Loucy (cell line): ENCODE data around the gene WASF2.

Experiments used
- H2AFZ ChIP-seq: fragments of 200-600 bp; sonication (generic); 2 replicates; pipeline ENCODE4 v1.6.0; 2016; ENCODE audit warnings: antibody characterized with exemption, mild to moderate bottlenecking, low read length, moderate library complexity
- H3F3A ChIP-seq: fragments of 200-600 bp; 2 replicates; pipeline ENCODE4 v1.6.0; 2016; ENCODE audit warnings: antibody characterized with exemption, low read depth, mild to moderate bottlenecking
- H3K27me3 ChIP-seq: fragments of 200-600 bp; sonication (generic); 2 replicates; pipeline ENCODE4 v1.6.1; 2014; ENCODE audit warnings: low read length, mild to moderate bottlenecking; ENCODE audit not compliant: insufficient read depth, poor library complexity, severe bottlenecking
- H3K36me3 ChIP-seq: fragments of 200-600 bp; sonication (generic); 2 replicates; pipeline ENCODE4 v1.6.1; 2016; ENCODE audit warnings: low read length; ENCODE audit not compliant: insufficient read depth
- H3K4me1 ChIP-seq: fragments of 200-600 bp; sonication (generic); 2 replicates; pipeline ENCODE4 v1.5.1; 2014; ENCODE audit warnings: low read length, mild to moderate bottlenecking; ENCODE audit not compliant: insufficient read depth, poor library complexity, severe bottlenecking
- H3K4me2 ChIP-seq: fragments of 200-600 bp; sonication (generic); 2 replicates; pipeline ENCODE4 v1.6.0; 2014; ENCODE audit warnings: antibody characterized with exemption, low read length, low read depth, mild to moderate bottlenecking; ENCODE audit not compliant: poor library complexity, severe bottlenecking
- H3K4me3 ChIP-seq: fragments of 200-600 bp; sonication (generic); 2 replicates; pipeline ENCODE4 v1.5.1; 2014; ENCODE audit warnings: low read length, mild to moderate bottlenecking, mixed read lengths; ENCODE audit not compliant: poor library complexity, severe bottlenecking
- H3K79me2 ChIP-seq: fragments of 200-600 bp; sonication (generic); 2 replicates; pipeline ENCODE4 v1.6.1; 2014; ENCODE audit warnings: low read length; ENCODE audit not compliant: insufficient read depth
- H3K9ac ChIP-seq: fragments of 200-600 bp; sonication (generic); 2 replicates; pipeline ENCODE4 v1.6.0; 2014; ENCODE audit warnings: mild to moderate bottlenecking, low read depth, low read length, moderate library complexity; ENCODE audit not compliant: poor library complexity, severe bottlenecking
- H3K9me2 ChIP-seq: fragments of 200-600 bp; sonication (generic); replicated peaks from 2 replicates; pipeline ENCODE4 v1.6.1; 2016; ENCODE audit warnings: low read depth, low read length, mixed read lengths
- H3K9me3 ChIP-seq: fragments of 200-600 bp; sonication (generic); 2 replicates; pipeline ENCODE4 v1.6.1; 2014; ENCODE audit warnings: mild to moderate bottlenecking, antibody characterized with exemption, low read length, low read depth; ENCODE audit not compliant: insufficient read depth
- H4K20me1 ChIP-seq: fragments of 200-600 bp; sonication (generic); 2 replicates; pipeline ENCODE4 v1.6.0; 2014; ENCODE audit warnings: antibody characterized with exemption, low read length, mild to moderate bottlenecking; ENCODE audit not compliant: insufficient read depth, poor library complexity, severe bottlenecking
- EZH2phosphoT487 ChIP-seq: fragments of 200-600 bp; IDR thresholded peaks from 2 replicates; pipeline ENCODE4 v1.6.1; 2018; ENCODE audit warnings: antibody characterized with exemption, mild to moderate bottlenecking, moderate library complexity, borderline replicate concordance
- TF ChIP-seq, protein P1 (sequence below): fragments of 200-600 bp; sonication (generic); conservative IDR thresholded peaks from 2 replicates; pipeline ENCODE4 v1.5.1; 2014; ENCODE audit warnings: mild to moderate bottlenecking, antibody characterized with exemption, low read length

The WASF2 gene

DNA sequence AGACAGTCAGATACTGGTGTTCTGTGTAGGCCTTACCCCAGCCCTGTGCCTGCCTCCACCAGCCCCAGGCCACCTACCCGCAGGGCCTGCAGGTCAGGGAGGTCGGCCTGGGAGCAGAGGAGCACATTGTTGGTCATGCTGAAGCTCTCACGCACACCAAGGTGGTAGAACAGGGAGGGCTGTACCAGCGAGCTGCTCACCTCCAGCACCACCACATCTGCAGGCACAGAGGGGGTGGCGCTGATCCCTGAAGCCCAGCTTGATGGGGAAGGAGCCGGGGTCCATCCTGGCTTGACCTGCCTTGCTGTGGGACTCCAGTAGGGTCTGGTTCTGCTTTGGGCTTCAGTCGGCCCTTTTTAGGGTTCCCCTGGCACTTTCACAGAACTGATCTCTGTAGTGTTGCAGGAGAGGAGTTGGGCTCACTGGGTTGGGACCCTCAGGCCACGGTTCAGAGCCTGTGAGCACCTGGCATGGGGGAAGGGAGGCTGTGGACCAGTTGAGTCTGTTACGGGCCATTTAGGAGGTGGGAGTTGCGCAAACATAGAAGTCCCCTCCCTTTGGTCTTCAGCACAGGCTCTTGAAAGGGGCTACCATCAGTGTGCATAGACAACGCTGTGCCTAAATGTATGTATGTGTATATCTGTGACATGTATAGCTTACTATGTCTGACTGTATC, 125.1 kb downstream of the WASF2 start:
- Histone ChIP-seq H3K27me3 (no peaks in the 10 kb centered on the region), H3F3A (no peaks in the 10 kb centered on the region), H3K4me3 (peak overlapping the region; percentile 83), H3K36me3 (no peaks in the 10 kb centered on the region), H3K9me2 (no peaks in the 10 kb centered on the region), H3K9ac (peak overlapping the region; percentile 72), H4K20me1 (no peaks in the 10 kb centered on the region), H3K4me2 (peak overlapping the region; percentile 88), H3K9me3 (no peaks in the 10 kb centered on the region), H3K4me1 (peaks cover 26% of the 10 kb centered on the region), H3K79me2 (no peaks in the 10 kb centered on the region), H2AFZ (peak overlapping the region; percentile 18; the same call in 1 of the 2 replicates)
- no peak for TF ChIP-seq EZH2phosphoT487
- TF ChIP-seq, protein P1, sequence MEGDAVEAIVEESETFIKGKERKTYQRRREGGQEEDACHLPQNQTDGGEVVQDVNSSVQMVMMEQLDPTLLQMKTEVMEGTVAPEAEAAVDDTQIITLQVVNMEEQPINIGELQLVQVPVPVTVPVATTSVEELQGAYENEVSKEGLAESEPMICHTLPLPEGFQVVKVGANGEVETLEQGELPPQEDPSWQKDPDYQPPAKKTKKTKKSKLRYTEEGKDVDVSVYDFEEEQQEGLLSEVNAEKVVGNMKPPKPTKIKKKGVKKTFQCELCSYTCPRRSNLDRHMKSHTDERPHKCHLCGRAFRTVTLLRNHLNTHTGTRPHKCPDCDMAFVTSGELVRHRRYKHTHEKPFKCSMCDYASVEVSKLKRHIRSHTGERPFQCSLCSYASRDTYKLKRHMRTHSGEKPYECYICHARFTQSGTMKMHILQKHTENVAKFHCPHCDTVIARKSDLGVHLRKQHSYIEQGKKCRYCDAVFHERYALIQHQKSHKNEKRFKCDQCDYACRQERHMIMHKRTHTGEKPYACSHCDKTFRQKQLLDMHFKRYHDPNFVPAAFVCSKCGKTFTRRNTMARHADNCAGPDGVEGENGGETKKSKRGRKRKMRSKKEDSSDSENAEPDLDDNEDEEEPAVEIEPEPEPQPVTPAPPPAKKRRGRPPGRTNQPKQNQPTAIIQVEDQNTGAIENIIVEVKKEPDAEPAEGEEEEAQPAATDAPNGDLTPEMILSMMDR, result no peak

DNA sequence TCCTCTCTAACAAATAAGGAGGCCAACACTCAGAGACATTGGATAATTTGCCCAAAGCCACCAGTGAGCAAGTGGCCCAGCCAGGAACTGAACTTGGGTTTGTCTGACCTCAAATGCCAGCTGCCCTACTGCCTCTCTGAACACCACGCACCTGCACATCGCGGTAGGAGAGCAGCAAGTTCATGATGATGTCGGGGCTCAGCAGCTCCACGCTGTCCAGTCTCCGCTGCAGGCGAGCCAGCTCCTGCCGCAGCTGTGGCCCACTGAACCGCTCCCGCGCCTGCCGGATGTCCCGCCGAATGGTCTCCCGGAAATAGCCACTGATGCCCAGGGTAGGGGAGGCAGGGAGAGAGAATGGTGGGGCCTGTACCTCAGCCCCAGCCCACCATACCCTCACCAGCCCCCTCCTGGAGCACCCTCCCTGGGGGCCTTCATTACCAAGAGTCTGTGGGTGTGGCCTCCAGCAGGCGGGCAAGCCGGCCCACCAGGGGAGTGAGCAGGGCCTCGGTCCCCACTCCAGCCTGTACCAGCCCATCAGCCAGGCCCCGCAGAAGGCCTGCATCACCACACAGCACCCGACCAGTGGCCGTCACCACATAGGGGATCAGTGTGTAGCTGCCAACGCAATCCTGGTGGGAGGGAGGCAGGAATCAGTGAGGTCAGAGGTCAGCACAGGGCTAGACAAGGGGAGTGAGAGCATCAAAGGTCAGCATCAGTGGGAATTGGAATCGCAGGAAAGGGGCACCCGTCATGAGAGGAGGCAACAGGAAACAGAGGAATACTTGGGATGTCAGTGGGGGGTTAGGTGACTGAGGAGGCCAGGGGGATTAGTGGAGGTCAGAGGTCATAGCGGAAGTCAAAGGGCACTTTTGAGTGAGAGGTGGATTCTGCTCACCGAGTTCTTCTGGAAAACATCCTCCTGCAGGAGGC, 125.9 kb downstream of the WASF2 start:
- TF ChIP-seq, protein P1, result no peak
- no peak for TF ChIP-seq EZH2phosphoT487
- no peaks in the 10 kb centered on the region for H4K20me1 ChIP-seq
- no peak overlapping the region for H3K4me3 ChIP-seq
- H3K9ac ChIP-seq, result peak overlapping the region; percentile 72
- no peaks in the 10 kb centered on the region for H3K9me2 ChIP-seq
- peaks cover 26% of the 10 kb centered on the region for H3K4me1 ChIP-seq
- H3K79me2 ChIP-seq, result no peaks in the 10 kb centered on the region
- no peaks in the 10 kb centered on the region for H3K9me3 ChIP-seq
- peak overlapping the region; percentile 88 for H3K4me2 ChIP-seq
- H3K27me3 ChIP-seq, result no peaks in the 10 kb centered on the region
- H3K36me3 ChIP-seq, result no peaks in the 10 kb centered on the region
- H2AFZ ChIP-seq, result no peak overlapping the region
- no peaks in the 10 kb centered on the region for H3F3A ChIP-seq

DNA sequence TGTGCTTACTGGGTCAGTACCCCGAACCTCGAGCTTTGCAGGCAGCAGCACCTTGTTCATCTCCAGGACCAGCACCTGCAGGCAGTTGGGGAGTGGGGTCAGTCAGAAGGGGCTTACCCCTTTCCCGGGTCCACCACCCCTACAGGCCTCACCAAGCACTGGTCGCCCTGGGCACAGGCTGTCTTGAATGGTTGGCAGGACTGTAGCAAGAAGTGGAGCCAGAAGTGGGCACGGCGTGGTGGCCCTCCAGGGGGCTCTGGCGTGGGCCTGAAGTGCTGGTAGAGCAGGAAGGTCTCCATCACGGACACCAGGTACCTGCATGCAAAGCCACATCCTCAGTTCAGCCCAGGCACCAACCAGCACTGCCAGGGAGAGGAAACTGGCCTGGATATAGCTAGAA, 128.4 kb downstream of the WASF2 start:
- no peaks in the 10 kb centered on the region for H3F3A ChIP-seq
- H2AFZ ChIP-seq, result no peak overlapping the region

More for the DNA sequence above, 128.4 kb downstream of the WASF2 start:
- H3K36me3 ChIP-seq, result no peaks in the 10 kb centered on the region
- H3K4me2 ChIP-seq, result no peak overlapping the region
- peaks cover 14% of the 10 kb centered on the region for H3K4me1 ChIP-seq
- H4K20me1 ChIP-seq, result no peaks in the 10 kb centered on the region
- no peak overlapping the region for H3K4me3 ChIP-seq
- no peak for TF ChIP-seq EZH2phosphoT487
- TF ChIP-seq, protein P1, result no peak
- no peaks in the 10 kb centered on the region for H3K27me3 ChIP-seq
- no peaks in the 10 kb centered on the region for H3K9me3 ChIP-seq
- no peak overlapping the region for H3K9ac ChIP-seq
- no peaks in the 10 kb centered on the region for H3K79me2 ChIP-seq
- H3K9me2 ChIP-seq, result no peaks in the 10 kb centered on the region
